HEK293T (cell line): Measurements from ENCODE around the gene SYT2.

ENCODE experiments used
- BHLHE40 ChIP-seq: fragments of 450-650 bp; IDR thresholded peaks from 2 replicates; pipeline ENCODE4 v1.6.1; 2016; ENCODE audit warnings: mild to moderate bottlenecking, moderate library complexity, borderline replicate concordance
- ELF4 ChIP-seq: fragments of 450-650 bp; IDR thresholded peaks from 2 replicates; pipeline ENCODE4 v1.6.1; 2017; ENCODE audit warnings: antibody characterized with exemption
- FOXA1 ChIP-seq: fragments of 450-650 bp; IDR thresholded peaks from 2 replicates; pipeline ENCODE4 v1.6.1; 2016; ENCODE audit warnings: mild to moderate bottlenecking
- NFRKB ChIP-seq: fragments of 450-650 bp; IDR thresholded peaks from 2 replicates; pipeline ENCODE4 v1.6.1; 2016; ENCODE audit warnings: mild to moderate bottlenecking, moderate library complexity
- SP1 ChIP-seq: fragments of 450-650 bp; IDR thresholded peaks from 2 replicates; pipeline ENCODE4 v1.6.1; 2017
- TARDBP ChIP-seq: fragments of 450-650 bp; IDR thresholded peaks from 2 replicates; pipeline ENCODE4 v1.6.1; 2016

GRCh38 chr1:202565890-202566602 lies 144.2 kb downstream of the SYT2 start:
- TF ChIP-seq SP1 (no peak), TARDBP (no peak), NFRKB (no peak), FOXA1 (no peak), BHLHE40 (no peak), ELF4 (no peak)
